GM21576 (cell line): ENCODE data around the gene ATXN10.

Experiments
- ATAC-seq: cut with Tn5 transposase; IDR thresholded peaks from one replicate; pipeline ENCODE4 v1.9.1; 2021; ENCODE audit warnings: mild to moderate bottlenecking, moderate library complexity; ENCODE audit not compliant: unreplicated experiment

ATXN10 gene

DNA sequence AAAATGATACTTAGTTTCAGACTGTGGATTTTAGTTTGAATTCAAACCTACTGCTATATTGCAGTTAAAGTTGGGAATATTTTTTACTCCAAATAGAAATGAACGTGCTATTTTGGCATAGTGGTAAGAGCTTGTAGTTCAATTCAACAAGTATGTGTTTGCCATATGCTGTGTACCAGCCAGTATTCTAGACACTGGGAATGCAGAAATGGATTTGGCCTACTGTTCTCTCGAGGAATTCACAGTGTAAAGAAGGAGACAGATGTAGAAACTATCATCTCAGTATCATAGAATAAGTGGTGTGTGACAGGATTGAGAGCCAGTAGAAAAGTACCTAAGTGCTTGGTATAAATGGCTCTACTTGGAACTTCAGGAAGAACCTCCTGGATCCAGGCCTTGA, 80.4 kb downstream of the ATXN10 start:
- no peak for ATAC-seq

DNA sequence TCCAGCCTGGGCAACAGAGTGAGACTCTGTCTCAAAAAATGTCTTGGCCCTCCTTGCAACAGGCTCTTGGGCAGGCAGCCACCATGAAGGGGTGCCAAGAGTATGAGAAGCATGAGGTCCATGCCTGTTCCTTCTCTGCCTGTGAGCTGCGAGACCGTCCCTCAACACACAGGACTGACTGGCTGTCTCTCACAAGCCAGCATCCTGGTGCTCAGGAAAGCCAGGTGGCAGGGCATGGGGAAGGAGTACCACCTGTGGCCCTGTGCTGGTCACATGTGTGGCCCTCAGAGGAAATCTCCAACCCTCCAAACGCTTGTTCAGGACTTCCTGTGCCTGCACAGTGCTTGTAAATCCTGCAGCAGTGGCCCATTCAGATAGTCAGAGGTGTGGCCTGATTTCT, 83.2 kb downstream of the ATXN10 start:
- no peak for ATAC-seq

DNA sequence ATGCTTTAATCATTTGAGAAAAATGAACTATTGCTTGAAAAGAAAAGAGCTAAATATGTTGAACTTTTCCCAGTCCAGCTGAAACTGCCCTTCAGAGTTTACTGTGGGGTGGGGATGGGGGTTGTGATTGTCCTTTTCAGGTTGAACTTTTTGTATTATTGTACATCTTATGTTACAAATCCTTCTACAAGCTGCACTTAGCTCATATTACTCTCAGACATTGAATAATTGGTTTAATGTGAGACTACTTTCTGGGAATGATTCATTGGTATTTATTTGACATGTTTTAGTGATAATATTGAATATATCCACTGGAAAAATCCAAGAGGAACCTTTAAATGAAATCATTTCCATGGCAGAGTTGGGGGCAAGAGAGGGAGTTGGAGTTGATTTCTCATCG, 84.9 kb downstream of the ATXN10 start:
- ATAC-seq: no peak

GRCh38 chr22:45757068-45757467, 85.4 kb downstream of the ATXN10 start:
- no peak for ATAC-seq

DNA sequence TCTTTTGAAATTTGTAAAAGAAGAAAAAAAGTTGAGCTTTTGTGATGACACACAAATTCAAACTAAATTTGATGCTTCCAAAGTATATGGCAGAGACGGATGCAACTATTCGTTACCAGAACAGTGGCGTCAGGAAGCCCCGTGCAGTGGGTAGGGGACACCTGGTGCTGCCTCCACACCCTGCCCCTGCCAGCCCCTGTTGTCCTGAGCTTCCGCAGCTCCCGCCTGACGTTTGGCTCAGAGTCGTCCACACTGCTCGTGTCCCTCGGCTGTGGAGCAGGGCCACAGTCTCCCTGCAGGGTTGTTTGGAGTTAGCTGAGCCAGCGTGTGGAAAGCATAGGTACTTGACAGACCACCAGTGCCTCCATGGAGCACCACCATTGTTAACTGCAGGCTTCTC, 86.3 kb downstream of the ATXN10 start:
- ATAC-seq: no peak

GRCh38 chr22:45758603-45759002, 87.0 kb downstream of the ATXN10 start:
- no peak for ATAC-seq

DNA sequence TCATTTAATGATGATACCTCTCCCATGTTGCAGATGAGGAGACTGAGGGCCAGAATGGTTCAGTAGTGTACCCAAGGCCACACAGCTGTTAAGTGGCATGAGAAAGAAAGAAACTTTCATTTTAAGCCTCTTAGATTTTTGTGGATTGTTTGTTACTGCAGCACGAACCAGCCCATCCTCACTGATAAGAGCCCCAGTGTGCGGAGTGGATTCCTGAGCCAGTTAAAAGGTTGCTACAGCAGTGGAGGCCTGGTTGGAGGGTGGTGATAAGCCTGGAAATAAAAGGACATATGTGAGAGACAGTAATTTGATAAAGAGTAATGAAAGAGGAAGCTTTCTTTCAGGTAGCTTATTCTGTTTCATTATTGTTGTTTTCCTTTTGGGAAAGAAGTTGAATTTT, 89.0 kb downstream of the ATXN10 start:
- ATAC-seq: no peak

GRCh38 chr22:45762545-45763235, 91.1 kb downstream of the ATXN10 start:
- no peak for ATAC-seq

DNA sequence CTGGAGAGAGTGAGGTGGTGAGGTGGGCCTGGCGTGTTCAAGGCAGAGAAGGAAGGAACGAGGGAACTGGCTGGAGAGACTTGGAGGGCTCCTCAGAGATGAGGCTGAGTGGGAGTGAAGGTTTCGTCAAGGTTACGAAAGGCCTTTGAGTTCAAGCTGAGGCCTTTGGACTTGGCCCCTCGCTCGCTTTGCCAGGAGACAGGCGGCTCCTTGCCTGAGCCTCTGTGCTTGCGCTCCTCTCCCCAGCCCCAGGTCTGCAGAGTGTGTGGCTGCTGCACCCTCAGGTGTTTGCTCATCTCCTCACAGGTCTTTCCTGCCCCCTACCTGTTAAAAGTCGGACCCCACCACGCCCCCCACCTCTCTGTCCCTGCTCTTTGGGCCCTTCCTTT, 91.6 kb downstream of the ATXN10 start:
- ATAC-seq: no peak

GRCh38 chr22:45768490-45768889, 96.9 kb downstream of the ATXN10 start:
- ATAC-seq: no peak

DNA sequence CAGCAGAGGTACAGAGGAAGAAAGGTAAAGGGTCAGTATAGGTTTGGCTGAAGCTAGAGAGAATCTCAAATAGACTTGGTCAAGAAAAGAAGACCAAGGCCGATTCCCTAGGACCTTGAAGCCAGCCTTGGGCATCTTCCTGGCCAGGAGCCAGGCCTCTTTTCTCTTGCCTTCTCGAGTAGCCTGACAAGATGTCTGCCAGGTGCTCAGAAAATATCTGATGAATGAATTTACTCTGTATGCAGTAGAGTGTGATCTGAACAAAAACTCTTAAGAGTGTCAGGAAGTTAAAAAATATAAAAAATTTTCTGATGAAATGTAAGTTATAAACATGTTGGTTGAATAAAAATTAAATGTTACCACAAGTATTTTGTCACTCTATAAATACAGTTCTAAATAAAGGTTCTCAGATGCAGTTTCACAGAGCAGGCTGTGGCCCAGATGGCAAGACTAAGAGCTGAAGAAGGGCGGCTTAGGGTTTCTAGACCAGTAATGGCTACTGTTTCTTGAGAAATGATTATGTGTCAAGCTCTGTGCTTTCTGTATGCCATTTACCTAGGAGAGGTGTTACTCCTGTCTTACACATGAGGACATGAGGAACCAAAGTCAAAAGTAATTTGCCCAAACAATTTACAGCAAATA, 98.1 kb downstream of the ATXN10 start:
- ATAC-seq: no peak

DNA sequence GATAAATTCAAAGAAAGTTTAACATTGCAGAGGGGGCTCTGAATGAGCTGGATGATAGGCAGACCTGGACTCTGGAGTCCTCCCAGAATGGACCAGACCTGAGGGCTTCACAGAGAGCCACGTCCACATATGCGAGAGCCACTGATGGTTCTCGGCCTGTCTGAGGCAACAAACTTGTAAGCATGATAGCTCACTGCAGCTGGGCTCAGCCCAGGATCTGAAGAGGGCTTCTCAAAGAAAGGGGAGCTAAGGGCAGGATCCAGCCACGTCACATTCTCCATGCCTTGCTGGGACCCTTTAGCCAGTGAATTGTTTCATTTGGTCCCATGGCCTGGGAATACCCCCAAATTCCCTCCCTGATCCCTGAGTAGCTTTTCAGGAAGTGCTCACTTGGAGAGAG, 98.9 kb downstream of the ATXN10 start:
- ATAC-seq: no peak

DNA sequence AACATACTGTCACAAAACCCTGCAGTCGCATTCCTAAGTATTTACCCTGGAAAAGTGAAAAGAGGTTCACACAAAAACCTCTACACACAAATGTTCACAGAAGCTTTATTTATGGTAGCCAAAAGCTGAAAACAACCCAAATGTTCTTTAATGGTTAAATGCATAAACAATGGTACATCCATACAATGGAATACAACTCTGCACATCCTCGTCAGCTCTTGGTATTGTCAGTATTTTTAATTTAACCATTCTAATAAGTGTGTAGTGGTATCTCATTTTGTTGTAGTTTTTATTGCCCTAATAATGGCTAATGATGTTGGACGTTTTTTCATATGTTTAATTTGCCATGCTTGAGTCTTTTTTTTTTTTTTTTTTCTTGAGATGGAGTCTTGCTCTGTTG, 99.4 kb downstream of the ATXN10 start:
- no peak for ATAC-seq

GRCh38 chr22:45771711-45772110, 100.1 kb downstream of the ATXN10 start:
- no peak for ATAC-seq

DNA sequence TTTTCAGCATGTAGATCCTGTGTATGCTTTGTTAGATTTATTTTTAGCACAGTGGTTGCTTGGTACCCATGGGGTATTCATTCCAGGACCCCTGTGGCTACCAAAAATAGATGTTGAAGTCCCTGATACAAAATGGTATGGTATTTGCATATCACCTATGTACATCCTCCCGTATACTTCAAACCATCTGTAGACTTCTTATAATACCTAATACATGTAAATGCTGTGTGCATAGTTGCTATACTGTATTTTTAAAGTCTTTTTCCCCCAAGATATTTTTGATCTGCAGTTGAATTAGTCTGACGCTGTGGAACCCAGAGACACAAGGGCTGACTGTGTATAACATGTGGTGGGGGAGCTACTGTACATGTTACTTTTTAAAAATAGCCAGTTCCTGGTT, 101.1 kb downstream of the ATXN10 start:
- ATAC-seq: no peak

- no peak for ATAC-seq
Measured at GRCh38 chr22:45774001-45774670, 102.5 kb downstream of the ATXN10 start.

DNA sequence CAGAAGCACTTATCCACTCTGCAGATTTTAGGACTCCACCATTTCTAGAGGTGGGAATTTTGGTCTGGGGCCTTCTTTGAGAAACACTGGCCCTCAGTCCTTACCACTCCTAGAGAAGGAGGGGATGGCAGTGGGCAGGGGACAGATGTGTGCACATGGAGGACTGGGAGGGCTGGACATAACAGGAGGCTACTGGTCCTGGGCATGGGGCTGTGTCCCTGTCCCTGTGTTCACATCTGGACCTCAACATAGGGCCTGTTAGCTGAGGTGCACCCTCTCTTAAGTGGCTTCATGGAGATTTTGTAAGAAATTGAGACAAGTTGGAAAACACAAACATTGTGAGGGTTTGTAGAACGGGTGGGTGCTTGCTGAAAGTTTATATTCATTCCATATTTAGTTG, 103.4 kb downstream of the ATXN10 start:
- ATAC-seq: no peak

DNA sequence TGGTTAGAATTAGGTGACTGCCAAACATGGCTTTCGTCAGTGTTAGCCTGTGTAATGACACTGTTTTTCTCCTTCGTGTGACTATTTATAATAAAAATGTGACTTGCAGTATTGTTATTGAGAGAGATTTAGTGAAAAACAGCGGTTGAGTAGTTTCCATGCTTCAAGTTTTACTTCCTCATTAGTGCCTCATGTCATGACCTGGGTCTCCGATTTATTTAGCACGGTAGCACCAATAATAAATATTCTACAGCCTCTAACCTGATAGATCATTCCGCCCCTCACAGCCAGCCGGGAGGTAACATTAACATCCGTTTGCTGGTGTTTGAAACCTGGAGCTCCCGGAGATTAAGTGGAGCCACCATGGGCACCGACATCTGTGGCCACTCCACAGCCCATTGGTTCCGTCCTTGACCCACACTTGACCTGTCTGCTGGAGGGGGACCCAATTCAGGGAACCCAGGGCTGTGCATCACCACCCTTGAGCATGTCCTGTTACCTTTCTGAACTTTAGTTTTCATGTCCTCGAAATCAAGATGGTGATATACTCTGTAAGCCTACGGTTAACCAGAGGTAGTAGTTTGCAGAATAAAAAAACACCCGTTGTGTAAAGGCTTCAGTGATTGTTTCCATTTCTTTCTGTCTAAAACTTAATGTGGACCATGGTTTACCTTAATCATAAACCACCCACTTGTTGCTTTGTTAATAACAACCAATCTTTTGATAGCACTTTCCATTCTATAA, 104.1 kb downstream of the ATXN10 start:
- ATAC-seq: peak; percentile 52

DNA sequence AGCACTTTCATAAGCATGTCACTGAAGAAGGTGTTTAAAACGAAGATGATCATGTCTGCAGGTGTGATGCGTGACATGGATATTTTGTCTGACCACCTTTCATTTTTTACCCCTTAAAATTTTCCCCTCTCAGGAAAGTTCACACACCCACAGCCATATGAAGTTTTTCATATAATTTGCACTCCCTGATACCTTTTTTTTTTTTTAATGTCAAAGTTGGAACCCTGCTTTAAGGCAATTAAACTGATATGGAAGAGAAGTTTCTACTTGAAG, 104.6 kb downstream of the ATXN10 start:
- ATAC-seq: no peak

- ATAC-seq: no peak
Measured at GRCh38 chr22:45777046-45777851, 105.6 kb downstream of the ATXN10 start.

DNA sequence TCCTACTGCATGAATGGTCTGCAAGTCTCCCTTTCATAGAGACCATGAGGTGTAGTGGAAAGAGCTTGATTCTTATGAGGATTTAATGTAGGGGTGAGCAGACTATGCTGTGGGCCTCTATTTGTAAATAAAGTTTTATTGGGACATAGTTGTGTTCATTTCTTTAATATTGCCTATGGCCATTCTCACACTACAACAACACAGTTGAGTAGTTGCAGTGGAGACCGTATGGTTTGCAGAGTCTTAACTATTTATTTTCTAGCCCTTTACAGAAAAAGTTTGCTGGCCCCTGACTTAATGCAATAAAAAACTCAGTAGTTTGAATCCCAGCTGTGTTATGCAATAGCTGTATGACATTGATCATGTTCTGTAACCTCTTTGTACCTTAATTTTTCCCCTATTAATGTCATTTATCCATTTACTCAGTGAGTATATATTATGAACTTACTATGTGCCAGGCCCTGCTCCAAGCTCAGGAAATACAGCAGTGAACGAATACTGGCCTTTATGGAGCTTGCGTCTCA, 106.3 kb downstream of the ATXN10 start:
- ATAC-seq: no peak
